Ovary (tissue), 9 donors: ENCODE results near the gene QRSL1. TPM values are rescaled to one million over a fixed set of nuclear protein-coding genes. Genes with fewer than 3 reads are reported as not detected.

Source experiments
- DNase-seq, 5 donors: peaks; one replicate each; pipeline ENCODE4 v3.0.0-alpha.2; 2019 to 2020
- H3K27ac ChIP-seq, 2 donors: fragments of 200-600 bp; one replicate each; pipeline versions ENCODE4 v1.5.1 to v1.8.0; 2019 to 2022
- H3K27me3 ChIP-seq: fragments of 200-600 bp; one replicate; pipeline ENCODE4 v1.8.0; 2022
- H3K36me3 ChIP-seq: fragments of 200-600 bp; sonication (generic); one replicate; pipeline ENCODE4 v1.5.1; 2019
- H3K4me1 ChIP-seq: one replicate; pipeline ENCODE4 v1.8.1; 2013; ENCODE audit warnings: mild to moderate bottlenecking, moderate library complexity; ENCODE audit not compliant: insufficient read depth
- H3K4me3 ChIP-seq: fragments of 200-600 bp; sonication (generic); one replicate; pipeline ENCODE4 v1.5.1; 2017
- H3K9me3 ChIP-seq, 2 donors: fragments of 200-600 bp in 1 of 2; sonication (generic) in 1 of 2; one replicate each; pipeline versions ENCODE4 v1.5.1 to v1.8.1; 2013 to 2019; ENCODE audit warnings: mild to moderate bottlenecking in 1 of 2, moderate library complexity in 1 of 2
- EP300 ChIP-seq: sonication (generic); formaldehyde crosslinking; IDR thresholded peaks from one replicate; pipeline ENCODE4 v1.6.1; 2017; ENCODE audit warnings: antibody characterized with exemption
- POLR2A ChIP-seq: fragments of 450-650 bp; IDR thresholded peaks from one replicate; pipeline ENCODE4 v1.6.1; 2017; ENCODE audit warnings: antibody characterized with exemption, mild to moderate bottlenecking, moderate library complexity
- WGBS, 3 donors: extraction: QIAGEN DNeasy Blood & Tissue Kit in 1 of 3; methylation state at CpG; one replicate each; pipeline versions ENCODE4 v1.1.5 to v1.1.7; 2013 to 2017; 5-methylcytosine and 5-hydroxymethylcytosine counted together
- intact Hi-C, 4 donors: fragments of 100-400 bp; cut with DNase I; formaldehyde crosslinking; loops; one replicate each; pipeline versions ENCODE4 v1.11.0 to v1.15.1; 2022 to 2023
- polyA plus RNA-seq, 2 donors: library from polyadenylated mRNA; stranded (reverse); fragments of 200-250 nt in 1 of 2; fragments of 350-450 nt in 1 of 2; fragmentation: Illumina TruSeq in 1 of 2; extraction: RNeasy Lipid Tissue Mini Kit (QIAGEN cat#74804) in 1 of 2; gene quantifications; one replicate each; pipeline ENCODE4 v1.2.3, GENCODE V29; 2013 to 2014
- total RNA-seq, 7 donors: library from RNA; depleted of rRNA in 2 of 7; stranded (reverse); fragments of >200 nt in 2 of 7; fragmentation: NEBNext Ultra II Directional in 3 of 7; extraction: Animal tissue kit (Norgen Biotek cat#: 25700) in 3 of 7; gene quantifications; one replicate each; pipeline versions ENCODE4 v1.1.0 to v1.2.4, GENCODE V29; 2016 to 2023
- TF ChIP-seq, protein P1 (sequence below), 3 donors: fragments of 450-650 bp in 2 of 3; fragments of 200-600 bp in 1 of 3; IDR thresholded peaks; one replicate each; pipeline versions ENCODE4 v1.5.1 to v1.8.0; 2016 to 2022; ENCODE audit warnings: antibody characterized with exemption in 3 of 3, mild to moderate bottlenecking in 1 of 3
- donor health status: DM: no; HTN: no; CAD: no; lungs with moderate emphysema.
- donor health status: DM: no; HTN: no; CAD: no.
- donor health status: Bipolar disorder and iron deficiency.
- donor health status: DM: yes; HTN: yes; CAD: no.
- donor health status: DM: no; HTN: no; CAD: no.
- donor health status: DM: yes; HTN: yes; CAD: no.

Gene QRSL1
- total and polyA plus RNA-seq, 9 donors = 6.4 to 15.7 (median 8.6) TPM

DNA sequence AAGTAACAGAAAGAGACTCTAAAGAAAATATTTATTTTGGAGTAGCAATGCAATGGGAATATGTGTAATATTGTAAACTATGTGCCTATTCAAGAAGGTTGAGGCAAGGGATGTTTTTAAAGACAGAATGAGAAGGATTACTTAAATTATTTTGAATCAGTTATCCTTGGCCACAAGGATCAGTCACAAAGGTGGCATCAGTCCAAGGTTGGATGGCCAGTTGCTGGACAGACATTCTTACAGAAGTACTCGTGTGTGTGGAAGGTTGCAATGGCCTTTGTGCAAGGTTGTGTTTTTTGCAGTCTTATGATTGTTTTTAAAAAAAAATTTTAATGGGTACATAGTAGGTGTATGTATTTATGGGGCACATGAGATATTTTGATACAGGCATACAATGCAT lies 2.0 kb downstream of the QRSL1 start:
- DNase-seq = no peak
- Histone ChIP-seq H3K27ac (no peak overlapping the region), H3K4me3 (no peak overlapping the region), H3K9me3 (no peaks in the 10 kb centered on the region), H3K4me1 (peaks cover 3% of the 10 kb centered on the region), H3K36me3 (no peaks in the 10 kb centered on the region), H3K27me3 (no peaks in the 10 kb centered on the region)
- TF ChIP-seq, protein P1, sequence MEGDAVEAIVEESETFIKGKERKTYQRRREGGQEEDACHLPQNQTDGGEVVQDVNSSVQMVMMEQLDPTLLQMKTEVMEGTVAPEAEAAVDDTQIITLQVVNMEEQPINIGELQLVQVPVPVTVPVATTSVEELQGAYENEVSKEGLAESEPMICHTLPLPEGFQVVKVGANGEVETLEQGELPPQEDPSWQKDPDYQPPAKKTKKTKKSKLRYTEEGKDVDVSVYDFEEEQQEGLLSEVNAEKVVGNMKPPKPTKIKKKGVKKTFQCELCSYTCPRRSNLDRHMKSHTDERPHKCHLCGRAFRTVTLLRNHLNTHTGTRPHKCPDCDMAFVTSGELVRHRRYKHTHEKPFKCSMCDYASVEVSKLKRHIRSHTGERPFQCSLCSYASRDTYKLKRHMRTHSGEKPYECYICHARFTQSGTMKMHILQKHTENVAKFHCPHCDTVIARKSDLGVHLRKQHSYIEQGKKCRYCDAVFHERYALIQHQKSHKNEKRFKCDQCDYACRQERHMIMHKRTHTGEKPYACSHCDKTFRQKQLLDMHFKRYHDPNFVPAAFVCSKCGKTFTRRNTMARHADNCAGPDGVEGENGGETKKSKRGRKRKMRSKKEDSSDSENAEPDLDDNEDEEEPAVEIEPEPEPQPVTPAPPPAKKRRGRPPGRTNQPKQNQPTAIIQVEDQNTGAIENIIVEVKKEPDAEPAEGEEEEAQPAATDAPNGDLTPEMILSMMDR (IDR thresholded peaks at IDR 0.05) = no peak
- intact Hi-C loops = no loop called here
- WGBS, 3 donors = 77 to 82% (median 82%) methylated on average over 1 of the region's 1 CpG

DNA sequence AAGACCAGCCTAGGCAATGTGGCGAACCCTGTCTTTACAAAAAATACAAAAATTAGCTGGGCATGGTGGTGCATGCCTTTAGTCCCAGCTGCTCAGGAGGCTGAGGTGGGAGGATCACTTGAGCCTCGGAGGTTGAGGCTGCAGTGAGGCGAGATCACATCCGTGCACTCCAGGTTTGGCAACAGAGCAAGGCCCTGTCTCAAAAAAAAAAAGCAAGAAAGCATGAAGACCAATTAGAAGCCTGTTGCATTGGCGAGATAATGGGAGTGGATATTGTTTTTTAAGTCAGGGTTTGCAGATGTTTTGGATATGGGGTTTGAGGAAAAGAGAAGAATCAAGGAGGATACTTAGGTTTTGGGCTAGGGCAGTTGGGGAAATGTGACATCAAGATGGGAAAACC lies 5.2 kb downstream of the QRSL1 start:
- intact Hi-C loops = no loop called here
- 93 to 95% (median 93%) methylated on average over 5 of the region's 5 CpGs for WGBS, 3 donors
- no peaks in the 10 kb centered on the region for H3K27me3 ChIP-seq
- H3K36me3 ChIP-seq = no peaks in the 10 kb centered on the region
- TF ChIP-seq POLR2A = no peak
- no peak for TF ChIP-seq EP300
- TF ChIP-seq, protein P1 (IDR thresholded peaks at IDR 0.05) = no peak
- no peak overlapping the region for H3K27ac ChIP-seq
- H3K9me3 ChIP-seq = no peaks in the 10 kb centered on the region
- DNase-seq = no peak
- peaks cover 3% of the 10 kb centered on the region for H3K4me1 ChIP-seq
- no peak overlapping the region for H3K4me3 ChIP-seq

DNA sequence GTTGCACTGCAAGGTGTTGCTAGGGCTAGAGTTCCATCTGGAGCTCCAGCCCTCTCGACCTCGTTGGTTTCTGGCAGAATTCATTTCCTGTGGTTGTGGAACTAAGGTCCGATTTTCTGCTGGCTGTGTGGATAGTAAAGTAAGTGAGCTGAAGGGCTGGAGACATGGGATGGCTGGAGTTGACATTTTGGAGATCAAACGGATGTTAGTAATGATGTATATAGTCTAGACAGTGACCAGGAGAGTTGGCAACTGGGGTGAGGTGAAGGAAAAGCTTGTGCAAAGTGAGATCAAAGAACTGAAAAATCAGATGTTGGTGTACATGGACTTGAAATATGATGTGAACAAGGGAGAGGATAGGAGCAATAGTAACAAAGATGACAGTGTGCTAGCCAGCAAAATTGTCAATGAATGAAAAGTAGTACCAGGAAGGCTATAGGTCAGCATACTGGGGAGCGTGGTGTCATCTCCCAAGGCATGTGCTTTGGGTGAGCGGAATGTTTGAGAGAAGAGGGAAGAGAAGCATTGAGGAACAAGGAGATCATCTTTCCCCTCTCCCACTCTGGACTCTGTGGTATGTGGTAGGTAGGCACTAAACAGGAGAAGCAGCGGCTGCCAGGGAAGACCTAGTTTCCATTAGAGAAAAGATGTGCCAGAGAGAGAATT lies 7.8 kb downstream of the QRSL1 start:
- Histone ChIP-seq H3K4me3 (no peak overlapping the region), H3K36me3 (no peaks in the 10 kb centered on the region), H3K27me3 (no peaks in the 10 kb centered on the region), H3K27ac (no peak overlapping the region), H3K9me3 (no peaks in the 10 kb centered on the region), H3K4me1 (no peaks in the 10 kb centered on the region)
- 74 to 80% (median 75%) methylated on average over 7 of the region's 7 CpGs for WGBS, 3 donors
- TF ChIP-seq POLR2A (no peak), EP300 (no peak)
- TF ChIP-seq, protein P1 (IDR thresholded peaks at IDR 0.05) = no peak
- intact Hi-C loops = no loop called here
- DNase-seq = no peak

GRCh38 chr6:106637717-106638341 lies 8.5 kb downstream of the QRSL1 start:
- Histone ChIP-seq H3K9me3 (no peaks in the 10 kb centered on the region), H3K4me1 (no peaks in the 10 kb centered on the region), H3K27me3 (no peaks in the 10 kb centered on the region), H3K27ac (no peak overlapping the region), H3K36me3 (no peaks in the 10 kb centered on the region), H3K4me3 (no peak overlapping the region)
- intact Hi-C loops = no loop called here
- 75 to 82% (median 76%) methylated on average over 6 of the region's 6 CpGs for WGBS, 3 donors
- TF ChIP-seq, protein P1 (IDR thresholded peaks at IDR 0.05) = no peak
- TF ChIP-seq EP300 = no peak
- no peak for TF ChIP-seq POLR2A
- DNase-seq = no peak
